ENCODE measurements around the gene ZFYVE9.

Gene ZFYVE9

GRCh38 chr1:52158218-52158617 is 16.3 kb downstream of the ZFYVE9 start:
- no peak for TF ChIP-seq CTCF (IDR thresholded peaks at IDR 0.05; ENCODE audit: low read depth, low read length)
- H3K9me3 ChIP-seq = no peaks in the 10 kb centered on the region
- H3K4me1 ChIP-seq = no peaks in the 10 kb centered on the region
- no peaks in the 10 kb centered on the region for H3K27me3 ChIP-seq
- no peak for DNase-seq
- H3K36me3 ChIP-seq = no peaks in the 10 kb centered on the region
- no peak overlapping the region for H3K4me3 ChIP-seq (ENCODE audit: low read depth, low read length)

GRCh38 chr1:52159033-52159789 is 17.3 kb downstream of the ZFYVE9 start:
- DNase-seq = no peak
- no peaks in the 10 kb centered on the region for H3K27me3 ChIP-seq

GRCh38 chr1:52162947-52163346 is 21.1 kb downstream of the ZFYVE9 start:
- Histone ChIP-seq H3K4me1 (no peaks in the 10 kb centered on the region), H3K27me3 (no peaks in the 10 kb centered on the region), H3K36me3 (no peaks in the 10 kb centered on the region), H3K4me3 (ENCODE audit: low read depth, low read length) (no peak overlapping the region), H3K9me3 (no peaks in the 10 kb centered on the region)
- DNase-seq = no peak
- TF ChIP-seq CTCF (IDR thresholded peaks at IDR 0.05; ENCODE audit: low read depth, low read length) = no peak

More at GRCh38 chr1:52159033-52159789, 17.3 kb downstream of the ZFYVE9 start:
- Histone ChIP-seq H3K36me3 (no peaks in the 10 kb centered on the region), H3K4me1 (no peaks in the 10 kb centered on the region), H3K9me3 (no peaks in the 10 kb centered on the region), H3K4me3 (ENCODE audit: low read depth, low read length) (no peak overlapping the region)
- TF ChIP-seq CTCF (IDR thresholded peaks at IDR 0.05; ENCODE audit: low read depth, low read length) = no peak

GRCh38 chr1:52164604-52165003 is 22.7 kb downstream of the ZFYVE9 start:
- Histone ChIP-seq H3K36me3 (no peaks in the 10 kb centered on the region), H3K4me1 (no peaks in the 10 kb centered on the region), H3K9me3 (no peaks in the 10 kb centered on the region), H3K27me3 (no peaks in the 10 kb centered on the region), H3K4me3 (ENCODE audit: low read depth, low read length) (no peak overlapping the region)
- TF ChIP-seq CTCF (IDR thresholded peaks at IDR 0.05; ENCODE audit: low read depth, low read length) = no peak
- no peak for DNase-seq

GRCh38 chr1:52166996-52167753 is 25.3 kb downstream of the ZFYVE9 start:
- Histone ChIP-seq H3K9me3 (no peaks in the 10 kb centered on the region), H3K4me3 (ENCODE audit: low read depth, low read length) (no peak overlapping the region), H3K36me3 (no peaks in the 10 kb centered on the region), H3K4me1 (no peaks in the 10 kb centered on the region), H3K27me3 (no peaks in the 10 kb centered on the region)
- no peak for TF ChIP-seq CTCF (IDR thresholded peaks at IDR 0.05; ENCODE audit: low read depth, low read length)
- DNase-seq = no peak
